NCI-H226 (cell line): ENCODE results near the gene PBX2.
"Not testable (repeated sequence)": the region's sequence is repeated elsewhere in the genome, so short reads cannot be mapped to it uniquely, and the experiment has no call there.

Source experiments
- DNase-seq: peaks from one replicate; pipeline ENCODE4 v3.0.0-alpha.2; 2015

PBX2 gene

GRCh38 chr6:32186151-32186840, 3.7 kb downstream of the PBX2 start:
- not testable (repeated sequence) for DNase-seq

- peak; percentile 85 for DNase-seq
Measured at GRCh38 chr6:32185681-32186131, 4.3 kb downstream of the PBX2 start.

- no peak for DNase-seq
Measured at GRCh38 chr6:32184084-32184640, 5.8 kb downstream of the PBX2 start, which contains the start of gene AGER. Gene AGER, minus strand, starts transcription at chr6:32184253. Its CDS starts 31 bp downstream, at chr6:32184222.

- DNase-seq: no peak
Measured at GRCh38 chr6:32183483-32184083, 6.4 kb downstream of the PBX2 start.

- no peak for DNase-seq
Measured at GRCh38 chr6:32183030-32183429, 7.0 kb downstream of the PBX2 start.

GRCh38 chr6:32182555-32182981, 7.4 kb downstream of the PBX2 start:
- no peak for DNase-seq

- no peak for DNase-seq
Measured at GRCh38 chr6:32181915-32182529, 8.0 kb downstream of the PBX2 start.

GRCh38 chr6:32181148-32181702, 8.8 kb downstream of the PBX2 start:
- no peak for DNase-seq

GRCh38 chr6:32179766-32180405, 10.1 kb downstream of the PBX2 start:
- no peak for DNase-seq

- DNase-seq: no peak
Measured at GRCh38 chr6:32178547-32179440, 11.2 kb downstream of the PBX2 start.

GRCh38 chr6:32177788-32178546, 12.0 kb downstream of the PBX2 start, which contains the start of gene RNF5:
Gene RNF5, plus strand, starts transcription at chr6:32178405. Its CDS starts 107 bp downstream, at chr6:32178512.
- DNase-seq: peak; percentile 100

GRCh38 chr6:32177183-32177787, 12.7 kb downstream of the PBX2 start:
- DNase-seq: no peak

- DNase-seq: peak; percentile 82
Measured at GRCh38 chr6:32176476-32177182, 13.4 kb downstream of the PBX2 start.

GRCh38 chr6:32175711-32176475, 14.1 kb downstream of the PBX2 start, which contains the start of gene AGPAT1:
Gene AGPAT1, minus strand, starts transcription at chr6:32176084. Its CDS starts 4,588 bp downstream, at chr6:32171496.
- DNase-seq: peak; percentile 91

- no peak for DNase-seq
Measured at GRCh38 chr6:32175322-32175710, 14.7 kb downstream of the PBX2 start.

- DNase-seq: no peak
Measured at GRCh38 chr6:32174416-32174815, 15.6 kb downstream of the PBX2 start.

GRCh38 chr6:32173051-32173727, 16.8 kb downstream of the PBX2 start:
- DNase-seq: no peak

GRCh38 chr6:32171234-32171633, 18.8 kb downstream of the PBX2 start:
- no peak for DNase-seq
